Upper lobe of left lung (tissue), 6 donors: ENCODE measurements around the gene RPLP1. TPM values are rescaled to one million over a fixed set of nuclear protein-coding genes. Genes with fewer than 3 reads are reported as not detected.
A peak's percentile ranks its signal among the peaks of the same experiment; 100 is the strongest.

ENCODE experiments used
- ATAC-seq, 2 donors: fragments of 200-7000 bp; cut with Tn5 transposase; one replicate each; pipeline ENCODE4 v1.9.1; 2022; ENCODE audit warnings: mild to moderate bottlenecking in 2 of 2, moderate library complexity in 2 of 2; ENCODE audit not compliant: low FRiP score in 2 of 2
- DNase-seq, 2 donors: peaks; one replicate each; pipeline ENCODE4 v3.0.0-alpha.2; 2019 to 2020
- H3K27ac ChIP-seq, 4 donors: fragments of 200-600 bp; sonication (generic); one replicate each; pipeline ENCODE4 v1.5.1; 2016 to 2019
- H3K27me3 ChIP-seq, 4 donors: fragments of 200-600 bp; sonication (generic); one replicate each; pipeline ENCODE4 v1.5.1; 2017 to 2019
- H3K36me3 ChIP-seq, 4 donors: fragments of 200-600 bp; sonication (generic); one replicate each; pipeline ENCODE4 v1.5.1; 2016 to 2019
- H3K4me1 ChIP-seq, 4 donors: fragments of 200-600 bp; sonication (generic); one replicate each; pipeline ENCODE4 v1.5.1; 2018 to 2019
- H3K4me3 ChIP-seq, 4 donors: fragments of 200-600 bp; sonication (generic); one replicate each; pipeline ENCODE4 v1.5.1; 2017 to 2019; ENCODE audit warnings: mild to moderate bottlenecking in 2 of 4, moderate library complexity in 1 of 4
- H3K9me3 ChIP-seq, 4 donors: fragments of 200-600 bp; sonication (generic); one replicate each; pipeline ENCODE4 v1.5.1; 2018 to 2019
- EP300 ChIP-seq, 4 donors: sonication (generic); formaldehyde crosslinking; IDR thresholded peaks; one replicate each; pipeline ENCODE4 v1.5.1; 2017; ENCODE audit warnings: antibody characterized with exemption in 4 of 4, control low read depth in 2 of 4
- POLR2A ChIP-seq, 4 donors: fragments of 450-650 bp; IDR thresholded peaks; one replicate each; pipeline ENCODE4 v1.5.1; 2016 to 2017; ENCODE audit warnings: antibody characterized with exemption in 4 of 4, mild to moderate bottlenecking in 2 of 4
- POLR2AphosphoS5 ChIP-seq, 2 donors: sonication (generic); formaldehyde crosslinking; IDR thresholded peaks; one replicate each; pipeline ENCODE4 v1.5.1; 2017; ENCODE audit warnings: antibody characterized with exemption in 2 of 2
- WGBS, 2 donors: methylation state at CpG; one replicate each; pipeline ENCODE4 v1.1.5; 2017 to 2018; 5-methylcytosine and 5-hydroxymethylcytosine counted together
- total RNA-seq, 6 donors: library from RNA; depleted of rRNA in 4 of 6; stranded (reverse); fragments of >200 nt in 4 of 6; gene quantifications; one replicate each; pipeline versions ENCODE4 v1.1.0 to v1.2.1, GENCODE V29; 2016 to 2021
- TF ChIP-seq, protein P1 (sequence below), 6 experiments: fragments of 450-650 bp in 4 of 6; fragments of 200-600 bp in 2 of 6; sonication (generic) in 2 of 6; IDR thresholded peaks; one replicate each; pipeline ENCODE4 v1.5.1; 2016 to 2019; ENCODE audit warnings: antibody characterized with exemption in 6 of 6
- donor health status: DM: no; HTN: no; CAD: no; lungs with moderate emphysema.
- donor health status: DM: no; HTN: yes; CAD: no; lungs with severe emphysema.

Gene RPLP1
- total RNA-seq, 6 donors from 2014 or later, result 339 to 1,933 (median 538) TPM

DNA sequence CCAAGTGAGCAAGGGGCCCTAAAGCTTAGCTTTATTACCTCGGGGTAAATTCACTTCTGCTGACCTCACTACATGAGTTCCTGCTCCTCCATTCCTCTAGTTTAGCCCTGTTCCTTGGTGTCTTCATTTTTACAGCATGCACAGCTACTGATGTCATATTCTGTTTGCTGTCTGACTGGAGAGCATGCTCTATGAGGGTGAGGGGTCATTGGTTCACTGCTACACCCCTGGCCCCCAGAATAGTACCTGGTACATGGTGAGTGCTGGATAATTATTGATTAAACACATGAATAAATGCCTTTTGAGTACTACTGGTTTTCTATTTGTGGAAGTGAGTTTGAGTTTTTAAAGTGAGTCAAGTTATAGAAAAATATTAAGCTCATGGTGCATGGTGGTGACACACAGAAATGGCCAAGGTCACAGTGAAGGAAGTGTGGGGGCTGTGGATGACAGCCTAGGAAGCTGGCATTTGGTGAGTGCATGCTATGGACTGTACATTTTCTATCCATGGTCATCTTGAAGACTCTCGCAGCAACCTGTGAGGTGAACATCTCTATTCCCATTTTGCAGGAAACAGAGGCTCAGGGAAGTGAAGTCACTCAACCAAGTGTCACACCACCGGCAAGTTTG lies 34.0 kb downstream of the RPLP1 start:
- WGBS, 2 donors, result 87 to 94% methylated on average over 3 of the region's 3 CpGs
- no peaks in the 10 kb centered on the region for H3K27me3 ChIP-seq
- ATAC-seq, result no peak
- no peaks in the 10 kb centered on the region for H3K9me3 ChIP-seq
- H3K36me3 ChIP-seq, result no peaks in the 10 kb centered on the region
- H3K27ac ChIP-seq, result no peak overlapping the region
- H3K4me1 ChIP-seq, result no peaks in the 10 kb centered on the region
- H3K4me3 ChIP-seq, result no peak overlapping the region
- TF ChIP-seq POLR2A (IDR thresholded peaks at IDR 0.05) (no peak), POLR2AphosphoS5 (IDR thresholded peaks at IDR 0.05) (no peak), EP300 (IDR thresholded peaks at IDR 0.05) (no peak)
- TF ChIP-seq, protein P1, sequence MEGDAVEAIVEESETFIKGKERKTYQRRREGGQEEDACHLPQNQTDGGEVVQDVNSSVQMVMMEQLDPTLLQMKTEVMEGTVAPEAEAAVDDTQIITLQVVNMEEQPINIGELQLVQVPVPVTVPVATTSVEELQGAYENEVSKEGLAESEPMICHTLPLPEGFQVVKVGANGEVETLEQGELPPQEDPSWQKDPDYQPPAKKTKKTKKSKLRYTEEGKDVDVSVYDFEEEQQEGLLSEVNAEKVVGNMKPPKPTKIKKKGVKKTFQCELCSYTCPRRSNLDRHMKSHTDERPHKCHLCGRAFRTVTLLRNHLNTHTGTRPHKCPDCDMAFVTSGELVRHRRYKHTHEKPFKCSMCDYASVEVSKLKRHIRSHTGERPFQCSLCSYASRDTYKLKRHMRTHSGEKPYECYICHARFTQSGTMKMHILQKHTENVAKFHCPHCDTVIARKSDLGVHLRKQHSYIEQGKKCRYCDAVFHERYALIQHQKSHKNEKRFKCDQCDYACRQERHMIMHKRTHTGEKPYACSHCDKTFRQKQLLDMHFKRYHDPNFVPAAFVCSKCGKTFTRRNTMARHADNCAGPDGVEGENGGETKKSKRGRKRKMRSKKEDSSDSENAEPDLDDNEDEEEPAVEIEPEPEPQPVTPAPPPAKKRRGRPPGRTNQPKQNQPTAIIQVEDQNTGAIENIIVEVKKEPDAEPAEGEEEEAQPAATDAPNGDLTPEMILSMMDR (IDR thresholded peaks at IDR 0.05), result no peak
- DNase-seq, result no peak

DNA sequence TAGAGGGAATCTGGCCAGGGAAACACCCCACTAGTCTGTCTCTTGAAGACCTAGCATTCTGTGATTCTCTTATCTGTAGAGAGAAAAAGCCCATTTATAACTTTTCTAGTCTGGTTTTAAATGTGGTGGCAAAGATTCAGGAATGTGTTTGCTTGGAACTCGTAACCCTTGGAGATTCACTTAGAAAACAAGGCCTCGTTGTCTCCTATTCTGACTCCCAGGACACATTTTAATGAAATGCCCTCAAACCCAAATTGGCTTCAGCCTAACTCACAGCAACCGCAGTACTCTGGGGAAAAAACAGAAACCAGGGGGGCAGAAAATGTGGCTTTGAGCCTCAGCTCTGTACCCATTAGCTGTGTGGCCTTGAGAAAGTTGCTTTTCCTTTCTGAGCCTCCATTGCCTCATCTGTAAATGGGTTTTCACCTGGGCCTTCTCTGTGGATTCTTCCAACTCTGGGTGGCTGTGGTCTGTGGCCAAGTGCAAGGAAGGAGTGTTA lies 36.5 kb downstream of the RPLP1 start:
- Histone ChIP-seq H3K36me3 (no peaks in the 10 kb centered on the region), H3K9me3 (peaks cover 0 to 3% (median 0%) of the 10 kb centered on the region in 4 donors), H3K27me3 (no peaks in the 10 kb centered on the region), H3K4me3 (no peak overlapping the region), H3K4me1 (no peaks in the 10 kb centered on the region), H3K27ac (no peak overlapping the region)
- 69 to 78% methylated on average over 3 of the region's 3 CpGs for WGBS, 2 donors
- DNase-seq (no peak), ATAC-seq (no peak)
- TF ChIP-seq POLR2A (IDR thresholded peaks at IDR 0.05) (no peak), EP300 (IDR thresholded peaks at IDR 0.05) (no peak), POLR2AphosphoS5 (IDR thresholded peaks at IDR 0.05) (no peak)
- TF ChIP-seq, protein P1 (IDR thresholded peaks at IDR 0.05), result no peak

DNA sequence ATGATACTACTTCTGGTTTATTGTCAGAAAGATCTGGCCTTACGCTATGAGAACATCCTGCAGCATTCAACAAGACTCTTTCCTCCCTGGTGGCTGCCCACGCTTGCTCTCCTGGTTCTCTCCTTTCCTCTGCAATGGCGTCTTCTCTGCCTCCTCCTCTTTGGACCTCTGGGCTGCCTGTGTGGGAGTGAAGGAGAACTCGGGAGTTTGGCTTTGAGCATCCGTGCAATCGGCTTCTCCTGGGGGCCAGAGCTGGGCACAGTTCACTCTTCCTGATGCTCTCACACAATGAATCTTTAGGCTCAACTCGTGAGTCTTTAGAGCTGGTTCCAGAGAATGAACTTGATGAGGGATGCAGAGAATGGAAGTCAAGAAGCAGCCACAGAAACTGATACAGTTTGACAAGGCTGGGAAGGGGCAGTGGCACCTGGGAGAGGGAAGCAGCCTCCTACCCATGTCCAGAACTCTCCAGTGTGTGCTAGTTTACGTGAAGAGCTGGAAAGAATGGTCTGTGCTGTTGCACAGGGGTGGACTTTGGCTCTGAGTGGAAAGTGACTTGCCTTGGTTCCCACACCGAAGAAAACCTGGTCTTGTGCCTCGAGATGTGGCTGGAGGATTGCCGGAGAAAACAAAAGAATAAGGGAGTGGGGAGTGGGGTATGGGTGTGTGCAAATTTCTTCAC lies 37.9 kb downstream of the RPLP1 start:
- 72 to 74% methylated on average over 11 of the region's 11 CpGs for WGBS, 2 donors
- Histone ChIP-seq H3K27ac (no peak overlapping the region), H3K4me1 (no peaks in the 10 kb centered on the region), H3K9me3 (peaks cover 0 to 3% (median 0%) of the 10 kb centered on the region in 4 donors), H3K27me3 (no peaks in the 10 kb centered on the region), H3K4me3 (no peak overlapping the region), H3K36me3 (no peaks in the 10 kb centered on the region)
- no peak for DNase-seq
- peak in 1 of 2 donors; percentile 60 for ATAC-seq
- TF ChIP-seq POLR2A (IDR thresholded peaks at IDR 0.05), result no peak

DNA sequence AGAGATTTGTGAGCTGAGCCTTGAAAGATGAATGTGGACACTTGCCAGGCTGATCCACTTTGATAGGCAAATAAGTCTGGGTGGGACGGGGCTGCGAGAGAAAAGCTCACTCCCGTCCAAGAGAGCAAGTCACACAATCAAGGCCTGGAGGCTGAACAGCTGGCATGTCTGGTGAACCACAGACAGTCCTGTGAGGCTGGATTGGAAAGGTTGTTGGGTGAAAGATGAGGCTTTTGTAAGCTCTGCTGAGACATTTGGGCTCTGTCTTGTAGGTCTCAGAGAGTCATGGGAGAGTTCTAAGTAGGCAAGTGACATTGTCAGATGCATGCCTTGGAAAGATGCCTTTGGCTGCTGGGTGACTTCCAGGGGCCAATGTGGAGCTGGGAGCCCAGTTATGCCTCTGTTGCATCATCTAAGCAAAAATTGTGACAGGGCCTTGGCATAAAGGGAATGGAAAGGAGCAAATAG lies 38.5 kb downstream of the RPLP1 start:
- no peaks in the 10 kb centered on the region for H3K36me3 ChIP-seq
- peaks cover 0 to 3% (median 0%) of the 10 kb centered on the region in 4 donors for H3K9me3 ChIP-seq
- 50 to 60% methylated on average over 3 of the region's 3 CpGs for WGBS, 2 donors
- DNase-seq (no peak), ATAC-seq (peak in 1 of 2 donors; percentile 79)
- H3K4me3 ChIP-seq, result no peak overlapping the region
- H3K27ac ChIP-seq, result no peak overlapping the region
- no peaks in the 10 kb centered on the region for H3K4me1 ChIP-seq
- H3K27me3 ChIP-seq, result no peaks in the 10 kb centered on the region
- no peak for TF ChIP-seq EP300 (IDR thresholded peaks at IDR 0.05)
- TF ChIP-seq, protein P1 (IDR thresholded peaks at IDR 0.05), result no peak
- no peak for TF ChIP-seq POLR2AphosphoS5 (IDR thresholded peaks at IDR 0.05)
- no peak for TF ChIP-seq POLR2A (IDR thresholded peaks at IDR 0.05)

DNA sequence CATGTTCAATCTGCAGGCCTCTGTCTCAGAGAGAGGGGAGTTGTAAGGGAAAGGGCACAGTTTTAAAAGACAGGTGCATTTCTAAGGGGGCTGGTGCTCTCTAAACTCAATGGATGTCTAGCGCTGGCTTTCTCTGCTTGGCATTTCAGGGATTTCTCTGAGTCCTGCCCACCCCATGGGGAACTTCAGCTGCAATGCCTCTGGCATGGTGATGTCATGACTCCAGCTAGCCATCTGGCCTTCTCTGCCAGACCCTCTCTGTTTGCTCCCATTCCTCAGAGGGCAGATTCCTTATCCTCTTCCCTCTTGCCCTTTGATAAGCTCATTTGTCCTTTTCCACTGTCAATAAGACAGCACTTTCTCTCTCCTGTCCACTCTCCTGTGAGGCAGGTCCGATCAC lies 40.8 kb downstream of the RPLP1 start:
- DNase-seq (no peak), ATAC-seq (no peak)
- TF ChIP-seq POLR2A (IDR thresholded peaks at IDR 0.05) (no peak), POLR2AphosphoS5 (IDR thresholded peaks at IDR 0.05) (no peak), EP300 (IDR thresholded peaks at IDR 0.05) (no peak)
- TF ChIP-seq, protein P1 (IDR thresholded peaks at IDR 0.05), result no peak
- no peaks in the 10 kb centered on the region for H3K27me3 ChIP-seq
- WGBS, 2 donors, result 94% methylated on average over 2 of the region's 2 CpGs
- no peak overlapping the region for H3K27ac ChIP-seq
- H3K36me3 ChIP-seq, result no peaks in the 10 kb centered on the region
- no peaks in the 10 kb centered on the region for H3K4me1 ChIP-seq
- peaks cover 0 to 3% (median 0%) of the 10 kb centered on the region in 4 donors for H3K9me3 ChIP-seq
- no peak overlapping the region for H3K4me3 ChIP-seq
